ENCODE results near the gene ALKBH5.
A peak's percentile ranks its signal among the peaks of the same experiment; 100 is the strongest.

The ALKBH5 gene

DNA sequence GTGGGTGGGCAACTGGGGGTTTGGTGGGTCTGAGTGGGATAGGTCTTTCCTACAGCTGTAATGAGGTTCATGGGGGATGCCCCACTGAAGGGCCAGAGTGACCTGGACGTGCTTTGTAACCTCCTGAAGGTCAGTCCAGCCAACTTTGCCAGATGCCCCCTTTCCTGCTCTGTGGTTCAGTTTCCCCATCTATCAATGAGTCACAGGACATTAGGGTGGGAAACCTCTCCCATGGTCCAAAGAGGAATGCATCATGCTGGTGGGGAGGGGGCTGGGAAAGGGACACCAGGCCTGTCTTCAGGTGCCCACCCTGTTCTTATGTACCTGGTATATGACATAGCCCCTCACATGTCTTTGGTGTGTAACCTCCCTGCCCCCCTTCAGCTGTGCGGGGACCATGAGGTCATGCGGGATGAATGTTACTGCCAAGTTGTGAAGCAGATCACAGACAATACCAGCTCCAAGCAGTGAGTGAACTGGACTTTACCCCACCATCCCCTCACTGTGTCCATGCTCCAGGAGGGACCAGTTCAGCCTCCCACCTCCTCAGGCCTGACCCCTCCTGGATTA is 24.0 kb upstream of the ALKBH5 start:
- DNase-seq, result no peak

DNA sequence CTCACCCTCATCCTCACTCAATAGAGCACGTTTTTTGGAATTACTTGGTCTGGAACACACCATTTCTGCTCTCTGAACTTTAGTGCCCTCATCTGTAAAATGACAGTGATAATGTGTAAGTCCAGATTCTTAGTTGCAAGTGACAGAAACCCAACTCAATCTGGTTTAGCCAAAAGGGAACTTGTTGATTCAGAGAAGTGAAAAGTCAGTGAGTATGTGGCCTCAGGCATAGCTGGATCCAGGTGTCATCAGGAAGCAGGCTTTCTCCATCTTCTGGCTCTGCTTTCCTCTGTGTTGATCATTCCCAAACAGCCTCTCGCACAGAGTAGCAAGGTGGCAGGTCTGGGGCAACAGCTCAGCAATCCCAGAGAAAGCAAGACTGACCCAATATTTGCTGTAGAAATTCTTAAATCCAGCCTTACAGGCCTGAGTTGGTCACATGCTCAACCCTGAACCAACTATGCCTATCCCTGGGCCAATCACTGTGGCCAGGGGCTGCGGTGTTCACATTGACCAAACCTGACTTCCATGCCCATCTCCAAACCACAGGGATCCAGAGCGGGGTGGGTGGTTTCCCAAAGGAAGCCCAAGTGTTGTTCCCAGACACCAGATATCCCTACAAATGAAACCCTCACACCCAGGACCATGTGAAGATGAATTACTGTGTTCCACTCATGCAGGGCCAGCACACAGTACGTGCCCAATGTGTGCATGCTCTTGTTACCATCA is 23.3 kb upstream of the ALKBH5 start:
- DNase-seq, result no peak

DNA sequence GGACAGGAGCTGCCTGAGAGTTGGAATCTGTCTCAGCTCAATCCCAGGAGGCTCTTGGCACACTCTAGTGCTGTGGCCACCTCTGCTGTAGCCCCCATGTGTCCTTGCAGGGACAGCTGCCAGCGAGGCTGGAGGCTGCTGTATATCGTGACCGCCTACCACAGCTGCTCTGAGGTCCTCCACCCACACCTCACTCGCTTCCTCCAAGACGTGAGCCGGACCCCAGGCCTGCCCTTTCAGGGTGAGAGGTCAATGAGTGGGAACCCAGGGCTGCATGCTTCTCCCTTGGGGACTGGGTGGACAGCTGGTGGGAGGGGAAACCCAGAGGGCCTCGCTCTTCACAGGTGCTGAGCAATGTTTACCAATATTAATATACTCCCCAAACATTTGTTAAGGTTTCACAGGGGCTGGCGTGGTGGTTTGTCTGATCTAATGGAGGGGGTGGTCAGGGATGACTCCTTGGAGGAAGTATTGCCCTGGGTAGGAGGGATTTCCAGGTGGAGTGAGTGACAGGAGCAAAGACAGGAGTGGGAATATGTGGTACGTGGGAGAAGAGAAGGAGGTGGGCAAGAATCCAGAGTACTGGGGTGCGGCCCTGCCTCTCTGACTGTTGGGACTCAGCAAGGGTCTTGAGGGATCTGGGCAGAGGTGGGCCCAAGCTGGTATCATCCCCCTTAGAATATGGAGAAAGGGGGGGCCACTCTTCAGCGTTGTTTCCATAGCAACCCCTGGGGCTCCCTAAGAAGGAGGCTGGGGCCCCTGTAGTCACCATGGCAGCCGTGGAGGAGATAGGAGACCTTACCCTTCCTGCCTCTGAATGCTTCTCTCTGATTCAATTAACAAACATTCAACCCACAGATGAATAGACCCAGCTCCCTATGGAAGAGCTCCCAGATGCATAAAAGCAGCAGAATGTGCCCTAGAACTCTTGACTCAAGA is 22.2 kb upstream of the ALKBH5 start:
- no peak for DNase-seq

DNA sequence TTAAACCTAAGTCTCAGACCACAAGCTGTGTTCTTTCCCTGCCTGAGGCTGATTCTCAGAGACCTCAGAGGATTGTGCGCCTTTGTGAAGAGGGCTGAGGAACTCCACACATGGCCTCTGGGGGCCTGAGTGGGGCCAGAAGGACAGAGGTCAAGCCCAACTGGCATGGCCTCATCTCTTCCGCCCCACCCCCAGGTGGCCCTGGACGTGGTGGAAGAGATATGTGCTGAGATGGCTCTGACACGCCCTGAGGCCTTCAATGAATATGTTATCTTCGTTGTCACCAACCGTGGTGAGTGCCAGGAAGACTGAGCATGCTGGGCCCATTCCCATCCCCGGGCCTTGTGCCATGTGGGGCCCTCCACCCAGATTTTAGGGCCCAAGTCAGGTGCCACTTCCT is 20.1 kb upstream of the ALKBH5 start:
- DNase-seq, result no peak

DNA sequence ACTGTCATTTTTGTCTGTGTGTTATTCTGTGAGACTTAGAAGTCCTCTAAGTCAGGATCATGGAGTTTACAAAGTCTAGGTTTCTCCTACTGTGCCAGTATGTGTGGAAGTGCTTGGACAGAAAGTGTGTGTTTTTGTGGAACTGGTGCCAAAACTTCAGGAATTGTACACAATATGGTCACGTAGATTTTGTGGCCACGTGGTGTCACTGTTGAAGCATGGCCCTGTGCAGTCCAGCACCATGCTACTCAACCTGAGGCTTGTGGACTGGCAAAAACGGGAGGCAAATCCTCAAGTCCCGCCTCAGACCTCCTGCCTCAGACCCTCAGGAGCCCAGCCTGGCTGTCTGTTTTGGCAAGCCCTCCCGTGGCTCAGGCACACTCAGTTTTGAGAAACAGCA is 16.7 kb upstream of the ALKBH5 start:
- DNase-seq, result no peak

DNA sequence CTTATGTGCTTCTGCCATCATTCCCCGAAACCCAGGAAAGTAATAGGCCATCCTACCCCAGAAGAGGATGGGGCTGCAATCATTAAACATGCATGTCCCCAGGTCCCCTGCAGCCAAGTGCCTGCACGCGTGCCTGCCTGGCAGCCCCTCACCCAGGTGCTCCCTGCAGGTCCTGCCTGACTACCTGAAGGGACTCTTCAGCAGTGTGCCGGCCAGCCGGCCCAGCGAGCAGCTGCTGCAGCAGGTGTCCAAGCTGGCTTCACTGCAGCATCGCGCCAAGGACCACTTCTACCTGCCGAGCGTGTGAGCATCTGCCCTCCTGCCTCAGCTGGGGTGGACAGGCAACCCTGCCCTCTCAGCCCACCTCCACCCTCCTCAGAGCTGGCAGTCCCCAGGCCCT is 16.2 kb upstream of the ALKBH5 start:
- no peak for DNase-seq

DNA sequence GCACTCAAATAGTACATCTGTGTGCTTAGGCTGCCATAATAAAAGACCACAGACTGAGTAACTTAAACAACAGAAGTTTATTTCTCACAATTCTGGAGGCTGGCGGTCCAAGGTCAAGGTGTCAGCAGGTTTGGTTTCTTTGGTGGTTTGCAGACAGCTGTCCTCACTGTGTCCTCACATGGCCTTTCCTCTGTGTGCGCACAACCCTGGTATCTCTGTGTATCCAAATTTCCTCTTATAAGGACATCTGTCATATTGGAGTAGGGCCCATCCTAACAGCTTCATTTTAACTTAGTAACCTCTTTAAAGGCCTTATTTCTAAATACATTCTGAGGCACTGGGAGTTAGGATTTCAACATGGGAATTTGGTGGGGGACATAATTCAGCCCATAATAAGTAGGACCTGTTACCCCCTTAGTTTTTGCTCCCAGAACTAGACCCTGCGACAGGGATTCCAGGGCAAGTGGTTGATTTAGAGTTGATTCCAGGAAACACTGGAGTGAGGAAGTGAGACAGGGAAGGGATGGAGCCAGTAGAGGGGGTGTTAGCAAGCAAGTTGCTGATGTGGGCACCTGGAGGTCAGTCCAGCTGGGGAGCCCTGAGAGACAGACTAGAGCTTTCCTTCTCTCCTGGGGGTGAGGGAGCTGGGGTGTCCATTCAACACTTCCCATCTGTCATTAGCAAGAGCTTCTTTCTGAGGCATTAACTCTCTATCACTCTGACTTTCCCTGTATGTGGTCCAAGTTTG is 10.9 kb upstream of the ALKBH5 start:
- no peak for DNase-seq

DNA sequence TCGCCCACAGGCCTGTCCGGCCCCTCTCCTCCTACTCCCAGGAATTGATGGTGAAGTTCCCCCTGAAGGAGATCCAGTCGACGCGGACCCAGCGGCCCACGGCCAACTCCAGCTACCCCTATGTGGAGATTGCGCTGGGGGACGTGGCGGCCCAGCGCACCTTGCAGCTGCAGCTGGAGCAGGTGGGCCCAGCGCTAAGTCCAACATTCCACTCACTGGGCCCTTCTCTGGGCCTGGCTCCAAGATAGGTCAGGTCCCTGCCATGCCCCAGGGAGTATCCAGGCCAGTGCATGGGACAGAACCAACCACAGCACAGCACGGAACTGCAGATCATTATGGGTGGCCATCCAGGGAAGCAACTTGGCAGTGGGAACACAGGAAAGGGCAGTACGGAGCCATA is 9.9 kb upstream of the ALKBH5 start:
- DNase-seq, result no peak

DNA sequence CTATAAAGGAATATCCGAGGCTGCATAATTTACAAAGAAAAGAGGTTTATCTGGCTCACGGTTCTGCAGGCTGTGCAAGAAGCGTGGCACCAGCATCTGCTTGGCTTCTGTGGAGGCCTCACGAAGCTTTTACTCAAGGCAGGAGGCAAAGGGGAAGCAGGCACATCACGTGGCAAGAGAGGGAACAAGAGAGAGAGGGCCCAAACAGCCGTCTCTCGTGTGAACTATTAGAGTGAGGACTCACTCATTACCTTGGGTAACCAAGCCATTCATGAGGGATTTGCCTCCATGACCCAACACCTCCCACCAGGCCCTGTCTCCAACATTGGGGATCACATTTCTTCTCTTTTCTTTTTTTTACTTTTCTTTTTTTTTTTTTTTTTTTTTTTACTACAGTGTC is 7.5 kb upstream of the ALKBH5 start:
- no peak for DNase-seq

DNA sequence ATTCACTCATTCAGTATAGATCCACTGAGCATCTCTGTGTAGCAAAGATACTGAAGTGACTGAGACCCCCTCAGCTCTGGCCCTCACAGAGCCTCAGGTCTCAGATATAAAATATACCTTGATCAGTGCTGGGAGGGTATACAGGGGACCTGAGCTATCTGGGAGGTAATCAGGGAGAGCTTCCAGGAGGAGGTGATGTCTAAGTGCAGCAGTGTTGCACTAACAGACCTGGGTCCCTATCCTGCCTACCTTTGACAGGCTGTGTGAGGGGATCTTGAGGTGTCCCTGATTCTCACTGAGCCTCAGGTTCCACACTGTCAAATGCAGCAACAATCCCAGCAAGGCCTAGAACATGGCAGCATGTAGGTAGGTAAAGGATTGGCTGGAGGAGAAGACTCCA is 6.5 kb upstream of the ALKBH5 start:
- no peak for DNase-seq

DNA sequence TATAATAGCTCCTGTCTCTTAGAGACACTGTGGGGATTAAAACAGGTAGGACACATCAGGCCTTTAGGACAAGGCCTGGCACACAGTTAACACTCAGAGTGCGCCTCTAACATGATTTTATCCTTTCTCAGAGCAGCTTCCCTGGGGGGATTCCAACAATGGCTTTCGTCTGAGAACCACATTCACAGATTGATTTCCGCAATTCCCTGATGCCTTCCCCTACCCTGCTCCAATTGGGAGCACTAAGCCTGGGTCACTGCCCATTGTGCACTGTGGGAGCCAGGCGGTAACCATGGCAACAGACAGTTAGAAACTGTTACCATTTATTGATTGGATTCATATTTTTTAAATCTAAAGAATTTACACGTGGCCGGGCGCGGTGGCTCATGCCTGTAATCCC is 5.9 kb upstream of the ALKBH5 start:
- DNase-seq, result no peak

DNA sequence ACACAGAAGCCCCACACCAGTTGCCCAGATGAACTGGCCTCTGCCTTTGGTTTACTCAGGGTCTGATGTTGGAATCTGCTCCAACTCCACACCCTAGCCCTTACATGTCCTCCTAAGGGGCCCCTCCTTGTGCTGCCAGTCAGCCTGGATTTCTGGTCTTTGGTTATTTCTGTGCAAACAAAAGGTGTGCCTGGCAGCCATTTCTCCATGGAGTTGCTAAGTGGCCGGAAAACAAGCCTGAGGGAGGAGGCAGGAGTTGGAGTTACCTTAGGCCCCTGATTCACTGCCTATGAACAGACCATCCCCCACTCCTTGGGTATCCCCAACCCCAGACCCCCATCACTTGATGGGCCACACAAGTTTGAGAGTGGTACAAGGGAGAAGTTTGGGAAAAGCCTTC is 4.4 kb upstream of the ALKBH5 start:
- DNase-seq, result no peak

DNA sequence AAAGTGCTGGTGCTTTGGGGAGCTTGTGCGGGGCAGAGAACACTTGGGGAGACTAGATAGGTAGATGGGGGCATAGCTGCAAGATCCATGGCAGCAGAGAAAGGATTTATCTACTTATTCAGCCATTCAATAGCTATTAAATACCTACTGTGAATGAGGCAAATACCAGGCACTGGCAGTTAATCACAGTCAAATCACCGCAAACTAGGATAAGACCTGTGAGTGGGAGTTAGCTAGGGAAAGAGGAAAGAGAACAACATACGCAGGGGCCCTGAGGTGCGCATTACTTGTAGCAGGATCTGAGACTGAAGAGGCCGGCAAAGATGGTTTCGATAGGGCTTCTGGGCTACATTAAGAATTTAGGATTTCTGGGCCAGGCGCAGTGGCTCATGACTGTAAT is 3.8 kb upstream of the ALKBH5 start:
- no peak for DNase-seq

DNA sequence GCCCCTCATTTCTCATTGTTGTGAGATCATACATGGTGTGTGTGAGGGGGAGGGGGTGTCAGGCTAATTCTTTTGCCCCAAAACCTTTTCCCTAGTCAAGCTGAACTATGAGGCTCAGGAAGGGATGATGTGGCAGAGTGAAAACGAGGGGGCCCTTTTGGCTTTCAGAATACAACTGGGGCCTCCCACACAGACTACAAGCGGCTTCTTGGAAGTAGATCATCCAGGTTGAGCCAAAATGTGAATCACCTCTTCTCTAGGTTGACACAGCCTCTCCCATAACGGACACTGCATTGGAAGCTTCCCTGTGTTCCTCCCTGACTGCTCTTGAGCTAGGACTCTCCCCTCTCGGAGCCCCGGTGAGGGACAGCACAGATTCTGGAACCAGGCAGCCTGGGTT is 2.3 kb upstream of the ALKBH5 start:
- no peak for DNase-seq

DNA sequence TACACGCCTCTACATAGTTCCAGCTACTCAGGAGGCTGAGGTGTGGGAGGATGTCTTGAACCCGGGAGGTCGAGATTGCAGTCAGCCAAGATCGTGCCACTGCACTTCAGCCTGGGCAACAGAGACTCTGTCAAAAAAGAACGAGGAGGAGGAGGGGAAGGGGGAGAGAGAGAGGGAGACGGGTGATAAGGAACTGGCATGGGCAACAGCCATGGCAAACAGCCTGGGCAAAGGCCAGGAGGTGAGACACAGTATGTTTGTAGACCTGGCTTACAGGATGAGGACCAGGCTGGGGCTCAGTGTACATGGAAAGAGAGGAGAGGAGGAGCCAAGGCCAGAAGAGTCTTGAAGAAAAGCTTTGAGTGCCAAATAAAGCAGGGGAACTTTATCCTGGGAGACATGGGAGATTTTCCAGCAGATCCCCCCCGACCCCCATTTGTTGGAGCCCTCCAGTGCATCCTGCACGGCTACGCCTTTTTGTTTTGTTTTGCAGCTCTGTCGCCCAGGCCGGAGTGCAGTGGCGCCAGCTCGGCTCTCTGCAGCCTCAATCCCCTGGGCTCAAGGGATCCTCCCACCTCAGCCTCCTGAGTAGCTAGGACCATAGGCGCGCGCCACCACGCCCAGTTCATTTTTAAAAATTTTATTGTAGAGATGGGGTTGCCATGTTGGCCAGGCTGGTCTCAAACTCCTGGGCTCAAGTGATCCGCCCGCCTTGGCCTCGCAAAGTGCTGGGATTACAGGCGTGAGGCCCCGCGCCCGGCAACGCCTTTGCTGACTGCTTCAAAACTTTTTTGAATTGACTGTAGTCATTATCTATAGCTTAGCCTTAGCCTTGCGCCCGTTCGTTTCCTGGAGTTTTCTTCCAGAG is 1.3 kb upstream of the ALKBH5 start:
- DNase-seq, result no peak

DNA sequence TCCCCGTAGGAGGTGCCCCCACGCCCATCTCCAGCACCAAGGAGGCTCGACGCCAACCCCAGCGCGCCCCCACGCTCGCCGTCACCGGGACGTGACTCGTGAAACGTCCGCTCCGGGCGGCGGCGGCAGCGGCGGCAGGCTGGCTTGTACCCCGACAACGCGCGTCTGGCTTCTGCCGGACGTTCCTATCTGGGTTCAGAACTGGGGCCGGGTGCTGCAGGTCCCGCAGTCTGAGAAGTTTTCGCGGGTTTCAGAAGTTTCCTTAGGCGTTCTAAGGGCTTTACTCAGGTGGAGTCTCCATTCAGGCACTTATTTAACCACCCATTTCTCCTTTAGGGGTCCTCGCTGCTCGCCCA is 672 bp upstream of the ALKBH5 start:
- peak; percentile 62 to 72 for DNase-seq

DNA sequence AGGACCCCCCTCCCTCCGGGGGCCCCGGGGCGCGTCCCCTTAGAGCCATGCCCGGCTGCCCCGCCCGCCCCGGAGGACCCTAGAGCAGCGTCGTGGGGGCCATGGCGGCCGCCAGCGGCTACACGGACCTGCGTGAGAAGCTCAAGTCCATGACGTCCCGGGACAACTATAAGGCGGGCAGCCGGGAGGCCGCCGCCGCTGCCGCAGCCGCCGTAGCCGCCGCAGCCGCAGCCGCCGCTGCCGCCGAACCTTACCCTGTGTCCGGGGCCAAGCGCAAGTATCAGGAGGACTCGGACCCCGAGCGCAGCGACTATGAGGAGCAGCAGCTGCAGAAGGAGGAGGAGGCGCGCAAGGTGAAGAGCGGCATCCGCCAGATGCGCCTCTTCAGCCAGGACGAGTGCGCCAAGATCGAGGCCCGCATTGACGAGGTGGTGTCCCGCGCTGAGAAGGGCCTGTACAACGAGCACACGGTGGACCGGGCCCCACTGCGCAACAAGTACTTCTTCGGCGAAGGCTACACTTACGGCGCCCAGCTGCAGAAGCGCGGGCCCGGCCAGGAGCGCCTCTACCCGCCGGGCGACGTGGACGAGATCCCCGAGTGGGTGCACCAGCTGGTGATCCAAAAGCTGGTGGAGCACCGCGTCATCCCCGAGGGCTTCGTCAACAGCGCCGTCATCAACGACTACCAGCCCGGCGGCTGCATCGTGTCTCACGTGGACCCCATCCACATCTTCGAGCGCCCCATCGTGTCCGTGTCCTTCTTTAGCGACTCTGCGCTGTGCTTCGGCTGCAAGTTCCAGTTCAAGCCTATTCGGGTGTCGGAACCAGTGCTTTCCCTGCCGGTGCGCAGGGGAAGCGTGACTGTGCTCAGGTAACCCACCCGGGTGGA is 759 bp downstream of the ALKBH5 start:
- DNase-seq, result peak in 1 of 2 experiments; percentile 15

DNA sequence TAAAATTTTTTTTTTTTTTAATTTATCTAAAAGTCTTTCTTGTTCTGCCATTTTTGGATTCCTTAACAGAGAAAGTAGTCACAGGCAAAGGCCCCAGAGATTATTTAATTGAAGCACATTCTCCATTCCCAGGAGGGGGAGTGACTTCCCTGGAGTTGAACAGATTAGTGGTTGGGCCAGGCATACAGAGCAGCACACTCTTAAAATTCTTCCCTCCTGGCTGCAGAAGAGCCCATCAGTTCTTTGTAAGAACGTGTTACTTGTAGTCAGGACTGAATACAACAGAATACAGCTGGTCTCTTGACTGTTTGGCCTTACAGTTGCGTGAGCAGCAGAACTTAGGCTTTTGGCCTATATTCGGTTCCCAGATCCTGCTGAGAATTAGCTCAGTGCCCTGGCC is 1.8 kb downstream of the ALKBH5 start:
- DNase-seq, result no peak

DNA sequence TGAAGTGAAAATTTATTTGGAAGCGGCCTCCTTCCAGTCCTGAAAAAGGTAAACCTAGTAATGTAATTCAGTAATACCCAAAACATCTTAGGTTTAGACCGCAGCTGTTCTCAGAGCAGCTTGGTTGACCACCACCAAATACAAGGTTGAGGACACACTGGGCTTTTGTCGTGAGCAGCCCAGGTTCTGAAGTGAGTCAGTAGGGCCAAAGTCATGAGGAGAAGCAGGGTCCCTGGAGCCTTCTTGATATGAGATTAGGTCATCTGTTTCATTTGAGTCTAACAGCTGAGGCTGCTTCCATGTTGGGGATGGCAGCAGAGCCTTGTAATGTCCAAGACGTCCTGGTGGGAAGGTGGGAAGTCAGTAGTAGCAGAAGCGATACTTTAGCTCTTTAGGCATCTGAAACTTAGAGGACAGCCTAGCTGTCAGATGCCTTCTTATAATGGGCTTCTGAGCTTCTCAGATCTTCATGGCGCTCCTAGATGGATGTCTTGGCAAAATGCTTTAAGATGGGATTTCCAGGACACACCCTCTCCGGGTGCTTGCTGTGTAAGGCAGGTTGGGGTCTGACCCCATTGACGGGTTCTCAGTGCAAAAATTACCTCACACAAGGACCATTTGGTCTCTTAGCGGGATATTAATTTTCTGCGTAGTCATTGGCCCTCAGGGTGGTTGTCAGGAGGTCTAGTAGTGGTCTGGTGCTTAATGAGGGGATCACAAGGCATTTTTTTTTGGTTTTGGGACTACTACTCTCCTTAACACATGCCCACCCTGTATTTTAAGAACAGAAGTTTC is 2.4 kb downstream of the ALKBH5 start:
- no peak for DNase-seq

DNA sequence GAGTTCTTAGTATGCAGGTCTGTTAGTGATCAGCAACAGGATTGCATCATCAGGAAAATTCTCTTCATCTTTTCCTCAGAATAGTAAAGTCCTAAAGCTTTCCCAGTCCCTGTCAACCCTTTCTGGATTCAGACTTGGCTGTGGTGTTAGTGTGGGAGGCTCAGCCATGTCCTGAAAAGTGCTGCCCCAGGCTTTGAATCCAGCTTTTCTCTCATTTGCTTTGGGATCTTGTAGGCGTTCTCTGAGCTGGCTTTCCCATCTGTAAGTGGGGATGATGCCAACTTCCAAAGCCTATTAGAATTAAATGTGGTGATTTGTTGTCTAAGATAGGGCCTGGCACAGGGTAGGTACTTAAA is 3.0 kb downstream of the ALKBH5 start:
- no peak for DNase-seq

DNA sequence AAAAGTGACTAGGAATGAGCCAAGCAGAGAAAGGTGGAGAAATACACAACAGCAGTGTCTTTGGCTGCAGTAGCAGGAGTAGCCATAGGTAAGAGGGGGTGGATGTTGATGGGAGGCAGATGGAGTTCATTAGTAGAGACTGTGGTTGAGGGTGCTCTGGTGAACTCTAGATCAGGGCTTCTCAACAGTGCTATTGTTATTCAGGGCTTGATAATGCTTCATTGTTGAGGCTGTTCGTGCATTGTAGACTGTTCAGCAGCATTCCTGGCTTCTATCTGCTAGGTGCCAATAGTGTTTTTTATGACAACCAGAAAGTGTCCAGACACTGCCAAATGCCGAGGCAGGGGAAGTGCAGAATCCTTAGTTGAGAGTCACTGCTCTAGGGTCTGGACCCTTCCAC is 3.6 kb downstream of the ALKBH5 start:
- no peak for DNase-seq
